Peyer's patch (tissue), 4 donors: ENCODE data around the gene GLS. TPM values are rescaled to one million over a fixed set of nuclear protein-coding genes. Genes with fewer than 3 reads are reported as not detected.
"Not testable (repeated sequence)": the region's sequence is repeated elsewhere in the genome, so short reads cannot be mapped to it uniquely, and the experiment has no call there.

ENCODE experiments used
- DNase-seq, 3 donors: peaks; one replicate each; pipeline ENCODE4 v3.0.0-alpha.2; 2017 to 2019
- H3K27ac ChIP-seq, 4 donors: fragments of 200-600 bp; sonication (generic); one replicate each; pipeline ENCODE4 v1.5.1; 2016 to 2019
- H3K27me3 ChIP-seq, 2 donors: fragments of 200-600 bp; sonication (generic); one replicate each; pipeline ENCODE4 v1.5.1; 2019
- H3K36me3 ChIP-seq, 3 donors: fragments of 200-600 bp; sonication (generic); one replicate each; pipeline ENCODE4 v1.5.1; 2016 to 2019
- H3K4me1 ChIP-seq, 4 donors: fragments of 200-600 bp; sonication (generic); one replicate each; pipeline ENCODE4 v1.5.1; 2016 to 2019
- H3K4me3 ChIP-seq, 4 donors: fragments of 200-600 bp; sonication (generic); 1 replicate in 3 of 4; 2 replicates in 1 of 4; pipeline ENCODE4 v1.5.1; 2016 to 2019; ENCODE audit warnings: mild to moderate bottlenecking in 1 of 4
- H3K9me3 ChIP-seq, 4 donors: fragments of 200-600 bp; sonication (generic); one replicate each; pipeline ENCODE4 v1.5.1; 2016 to 2019; ENCODE audit warnings: mild to moderate bottlenecking in 1 of 4
- POLR2A ChIP-seq, 2 donors: fragments of 450-650 bp; IDR thresholded peaks; one replicate each; pipeline ENCODE4 v1.5.1; 2017; ENCODE audit warnings: antibody characterized with exemption in 2 of 2, mild to moderate bottlenecking in 2 of 2, moderate library complexity in 2 of 2
- total RNA-seq, 4 donors: library from RNA; depleted of rRNA; stranded (reverse); fragments of >200 nt; gene quantifications; one replicate each; pipeline ENCODE4 v1.1.0, GENCODE V29; 2016
- TF ChIP-seq, protein P1 (sequence below), 6 experiments: fragments of 450-650 bp in 4 of 6; fragments of 200-600 bp in 2 of 6; sonication (generic) in 1 of 6; IDR thresholded peaks; one replicate each; pipeline ENCODE4 v1.5.1; 2017 to 2019; ENCODE audit warnings: antibody characterized with exemption in 6 of 6, mild to moderate bottlenecking in 3 of 6, moderate library complexity in 1 of 6

The GLS gene
- total RNA-seq, 4 donors from 2014 or later, result 232 to 298 (median 258) TPM

DNA sequence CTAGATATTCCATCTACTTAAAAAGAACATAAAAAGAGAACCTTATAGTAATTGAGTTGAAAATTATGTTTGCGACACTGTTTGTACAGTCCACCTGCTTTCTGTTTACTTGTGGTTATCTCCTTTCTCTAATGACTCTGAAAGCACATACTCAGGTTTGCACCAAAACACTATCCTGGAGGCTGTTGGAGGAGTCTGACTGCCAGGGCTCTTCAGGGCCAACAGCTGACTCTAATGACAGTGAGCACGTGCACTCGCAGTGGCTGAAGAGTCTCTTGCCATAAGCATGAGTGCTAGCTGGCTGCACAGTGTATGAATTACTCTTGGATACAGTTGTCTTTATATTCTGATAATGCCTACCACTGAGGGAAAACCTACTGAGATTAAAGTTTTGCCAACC lies 16.7 kb upstream of the GLS start:
- H3K27ac ChIP-seq, result peak overlapping the region in 1 of 4 donors; percentile 22
- TF ChIP-seq, protein P1, sequence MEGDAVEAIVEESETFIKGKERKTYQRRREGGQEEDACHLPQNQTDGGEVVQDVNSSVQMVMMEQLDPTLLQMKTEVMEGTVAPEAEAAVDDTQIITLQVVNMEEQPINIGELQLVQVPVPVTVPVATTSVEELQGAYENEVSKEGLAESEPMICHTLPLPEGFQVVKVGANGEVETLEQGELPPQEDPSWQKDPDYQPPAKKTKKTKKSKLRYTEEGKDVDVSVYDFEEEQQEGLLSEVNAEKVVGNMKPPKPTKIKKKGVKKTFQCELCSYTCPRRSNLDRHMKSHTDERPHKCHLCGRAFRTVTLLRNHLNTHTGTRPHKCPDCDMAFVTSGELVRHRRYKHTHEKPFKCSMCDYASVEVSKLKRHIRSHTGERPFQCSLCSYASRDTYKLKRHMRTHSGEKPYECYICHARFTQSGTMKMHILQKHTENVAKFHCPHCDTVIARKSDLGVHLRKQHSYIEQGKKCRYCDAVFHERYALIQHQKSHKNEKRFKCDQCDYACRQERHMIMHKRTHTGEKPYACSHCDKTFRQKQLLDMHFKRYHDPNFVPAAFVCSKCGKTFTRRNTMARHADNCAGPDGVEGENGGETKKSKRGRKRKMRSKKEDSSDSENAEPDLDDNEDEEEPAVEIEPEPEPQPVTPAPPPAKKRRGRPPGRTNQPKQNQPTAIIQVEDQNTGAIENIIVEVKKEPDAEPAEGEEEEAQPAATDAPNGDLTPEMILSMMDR (IDR thresholded peaks at IDR 0.05), result no peak
- TF ChIP-seq POLR2A (IDR thresholded peaks at IDR 0.05), result no peak
- no peak overlapping the region for H3K4me3 ChIP-seq
- no peaks in the 10 kb centered on the region for H3K9me3 ChIP-seq
- H3K4me1 ChIP-seq, result peaks cover 0 to 21% (median 0%) of the 10 kb centered on the region in 4 donors
- H3K36me3 ChIP-seq, result no peaks in the 10 kb centered on the region
- no peaks in the 10 kb centered on the region for H3K27me3 ChIP-seq
- peak in 1 of 3 donors; percentile 50 for DNase-seq

DNA sequence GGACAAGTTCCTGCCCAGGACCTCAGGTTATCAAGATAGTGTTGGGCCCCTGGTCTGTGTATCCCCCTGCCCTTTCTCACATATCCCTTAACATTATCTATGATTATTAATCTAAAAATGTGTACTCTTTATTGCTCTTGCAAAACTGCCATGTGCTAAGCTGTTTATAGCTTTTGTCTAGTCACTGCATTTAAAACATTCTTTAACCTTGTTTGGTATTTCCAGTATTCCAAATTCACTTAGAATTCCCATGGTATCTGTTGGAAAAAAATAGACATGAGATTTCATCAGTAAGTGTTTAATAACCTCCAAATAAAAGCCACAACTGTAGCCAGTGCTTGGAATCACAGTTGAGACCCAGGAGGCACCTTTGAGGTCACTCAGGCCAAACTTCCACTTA lies 16.2 kb upstream of the GLS start:
- Histone ChIP-seq H3K4me3 (no peak overlapping the region), H3K9me3 (no peaks in the 10 kb centered on the region), H3K4me1 (peaks cover 0 to 19% (median 0%) of the 10 kb centered on the region in 4 donors), H3K27ac (peak overlapping the region in 1 of 4 donors; percentile 22), H3K27me3 (no peaks in the 10 kb centered on the region), H3K36me3 (no peaks in the 10 kb centered on the region)
- no peak for DNase-seq
- TF ChIP-seq, protein P1 (IDR thresholded peaks at IDR 0.05), result no peak
- TF ChIP-seq POLR2A (IDR thresholded peaks at IDR 0.05), result no peak

GRCh38 chr2:190867212-190867611 lies 13.4 kb upstream of the GLS start:
- H3K4me3 ChIP-seq, result no peak overlapping the region
- H3K4me1 ChIP-seq, result peaks cover 0 to 12% (median 0%) of the 10 kb centered on the region in 4 donors
- TF ChIP-seq, protein P1 (IDR thresholded peaks at IDR 0.05), result no peak
- no peak for TF ChIP-seq POLR2A (IDR thresholded peaks at IDR 0.05)
- no peak for DNase-seq
- H3K9me3 ChIP-seq, result no peaks in the 10 kb centered on the region
- no peaks in the 10 kb centered on the region for H3K27me3 ChIP-seq
- H3K27ac ChIP-seq, result no peak overlapping the region
- H3K36me3 ChIP-seq, result no peaks in the 10 kb centered on the region

GRCh38 chr2:190867832-190868231 lies 12.8 kb upstream of the GLS start:
- peaks cover 0 to 12% (median 0%) of the 10 kb centered on the region in 4 donors for H3K4me1 ChIP-seq
- H3K27ac ChIP-seq, result no peak overlapping the region
- no peaks in the 10 kb centered on the region for H3K9me3 ChIP-seq
- H3K36me3 ChIP-seq, result no peaks in the 10 kb centered on the region
- DNase-seq, result no peak
- no peak for TF ChIP-seq POLR2A (IDR thresholded peaks at IDR 0.05)
- TF ChIP-seq, protein P1 (IDR thresholded peaks at IDR 0.05), result no peak
- H3K27me3 ChIP-seq, result no peaks in the 10 kb centered on the region
- H3K4me3 ChIP-seq, result no peak overlapping the region

DNA sequence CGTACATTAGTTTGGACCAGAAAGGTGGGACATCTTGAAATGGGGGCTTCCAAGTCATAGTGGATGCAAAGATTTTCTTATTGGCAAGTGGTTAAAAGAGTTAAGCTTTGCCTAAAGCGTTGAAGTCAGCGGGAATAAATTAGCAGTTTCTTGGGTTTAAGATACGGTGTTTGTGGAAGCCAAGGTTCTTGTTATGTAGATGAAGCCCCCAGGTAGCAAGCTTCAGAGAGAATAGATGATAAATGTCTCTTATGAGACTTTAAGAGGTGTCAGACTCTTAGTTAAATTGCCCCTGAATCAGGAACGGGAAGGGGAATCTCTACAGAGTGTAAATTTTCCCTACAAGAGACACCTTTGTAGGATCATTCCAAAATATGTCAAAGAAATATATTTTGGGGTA lies 10.9 kb upstream of the GLS start:
- no peaks in the 10 kb centered on the region for H3K36me3 ChIP-seq
- no peak for TF ChIP-seq POLR2A (IDR thresholded peaks at IDR 0.05)
- TF ChIP-seq, protein P1 (IDR thresholded peaks at IDR 0.05), result no peak
- DNase-seq, result no peak
- H3K9me3 ChIP-seq, result no peaks in the 10 kb centered on the region
- no peaks in the 10 kb centered on the region for H3K4me1 ChIP-seq
- H3K27me3 ChIP-seq, result no peaks in the 10 kb centered on the region
- no peak overlapping the region for H3K27ac ChIP-seq
- H3K4me3 ChIP-seq, result no peak overlapping the region

- not testable (repeated sequence) for H3K36me3 ChIP-seq, H3K27ac ChIP-seq, H3K9me3 ChIP-seq, H3K4me1 ChIP-seq, DNase-seq, H3K27me3 ChIP-seq, H3K4me3 ChIP-seq
These were observed 7.2 kb upstream of the GLS start for GRCh38 chr2:190873451-190873850.
